ENCODE measurements around the gene RAMP2. TPM values are rescaled to one million over a fixed set of nuclear protein-coding genes. Genes with fewer than 3 reads are reported as not detected.

RAMP2 gene
- total and polyA plus RNA-seq, 2 of the 13 experiments (the other 11 are each of a cell fraction or from before 2014, with no cell fraction given): 1.4 to 5.2 TPM

DNA sequence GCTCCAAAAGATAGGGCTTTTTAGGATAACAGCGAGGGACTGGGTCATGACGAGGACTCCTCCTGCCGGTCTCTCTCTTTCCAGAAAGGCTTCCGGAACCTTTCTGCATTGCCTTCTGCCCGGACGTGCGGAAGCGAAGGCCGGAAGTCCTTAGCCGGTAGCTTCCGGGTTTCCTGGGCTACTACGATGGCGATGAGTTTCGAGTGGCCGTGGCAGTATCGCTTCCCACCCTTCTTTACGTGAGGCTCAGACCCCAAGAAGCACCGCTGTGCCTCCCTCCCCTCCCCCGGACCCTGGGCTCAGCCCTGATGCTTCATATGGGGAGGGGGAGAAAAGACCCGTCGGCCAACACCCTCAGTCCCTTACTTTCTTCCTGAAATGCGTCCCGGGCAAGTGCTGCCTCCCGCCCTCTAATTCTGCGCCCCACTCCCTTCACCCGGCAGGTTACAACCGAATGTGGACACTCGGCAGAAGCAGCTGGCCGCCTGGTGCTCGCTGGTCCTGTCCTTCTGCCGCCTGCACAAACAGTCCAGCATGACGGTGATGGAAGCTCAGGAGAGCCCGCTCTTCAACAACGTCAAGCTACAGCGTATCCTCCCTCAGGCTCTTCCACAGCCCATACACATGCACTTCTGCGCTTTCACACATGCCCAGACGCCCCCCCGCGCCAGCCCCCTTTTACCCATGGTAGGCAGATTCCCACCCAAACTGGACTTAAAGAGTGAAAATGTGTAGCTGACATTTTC lies 12.4 kb downstream of the RAMP2 start, which contains the start of gene VPS25 (continued):
- TF ChIP-seq, protein P1, sequence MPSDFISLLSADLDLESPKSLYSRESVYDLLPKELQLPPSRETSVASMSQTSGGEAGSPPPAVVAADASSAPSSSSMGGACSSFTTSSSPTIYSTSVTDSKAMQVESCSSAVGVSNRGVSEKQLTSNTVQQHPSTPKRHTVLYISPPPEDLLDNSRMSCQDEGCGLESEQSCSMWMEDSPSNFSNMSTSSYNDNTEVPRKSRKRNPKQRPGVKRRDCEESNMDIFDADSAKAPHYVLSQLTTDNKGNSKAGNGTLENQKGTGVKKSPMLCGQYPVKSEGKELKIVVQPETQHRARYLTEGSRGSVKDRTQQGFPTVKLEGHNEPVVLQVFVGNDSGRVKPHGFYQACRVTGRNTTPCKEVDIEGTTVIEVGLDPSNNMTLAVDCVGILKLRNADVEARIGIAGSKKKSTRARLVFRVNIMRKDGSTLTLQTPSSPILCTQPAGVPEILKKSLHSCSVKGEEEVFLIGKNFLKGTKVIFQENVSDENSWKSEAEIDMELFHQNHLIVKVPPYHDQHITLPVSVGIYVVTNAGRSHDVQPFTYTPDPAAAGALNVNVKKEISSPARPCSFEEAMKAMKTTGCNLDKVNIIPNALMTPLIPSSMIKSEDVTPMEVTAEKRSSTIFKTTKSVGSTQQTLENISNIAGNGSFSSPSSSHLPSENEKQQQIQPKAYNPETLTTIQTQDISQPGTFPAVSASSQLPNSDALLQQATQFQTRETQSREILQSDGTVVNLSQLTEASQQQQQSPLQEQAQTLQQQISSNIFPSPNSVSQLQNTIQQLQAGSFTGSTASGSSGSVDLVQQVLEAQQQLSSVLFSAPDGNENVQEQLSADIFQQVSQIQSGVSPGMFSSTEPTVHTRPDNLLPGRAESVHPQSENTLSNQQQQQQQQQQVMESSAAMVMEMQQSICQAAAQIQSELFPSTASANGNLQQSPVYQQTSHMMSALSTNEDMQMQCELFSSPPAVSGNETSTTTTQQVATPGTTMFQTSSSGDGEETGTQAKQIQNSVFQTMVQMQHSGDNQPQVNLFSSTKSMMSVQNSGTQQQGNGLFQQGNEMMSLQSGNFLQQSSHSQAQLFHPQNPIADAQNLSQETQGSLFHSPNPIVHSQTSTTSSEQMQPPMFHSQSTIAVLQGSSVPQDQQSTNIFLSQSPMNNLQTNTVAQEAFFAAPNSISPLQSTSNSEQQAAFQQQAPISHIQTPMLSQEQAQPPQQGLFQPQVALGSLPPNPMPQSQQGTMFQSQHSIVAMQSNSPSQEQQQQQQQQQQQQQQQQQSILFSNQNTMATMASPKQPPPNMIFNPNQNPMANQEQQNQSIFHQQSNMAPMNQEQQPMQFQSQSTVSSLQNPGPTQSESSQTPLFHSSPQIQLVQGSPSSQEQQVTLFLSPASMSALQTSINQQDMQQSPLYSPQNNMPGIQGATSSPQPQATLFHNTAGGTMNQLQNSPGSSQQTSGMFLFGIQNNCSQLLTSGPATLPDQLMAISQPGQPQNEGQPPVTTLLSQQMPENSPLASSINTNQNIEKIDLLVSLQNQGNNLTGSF (CRISPR knock-in tag; IDR thresholded peaks at IDR 0.05): 0 out of 2 replicates have a peak, but pooled peaks have one; percentile 58
- peak; percentile 92 for TF ChIP-seq YEATS4 (CRISPR knock-in tag; IDR thresholded peaks at IDR 0.05; ENCODE audit: borderline replicate concordance)
- peak; percentile 40; the same call in 1 of the 2 replicates for TF ChIP-seq RFX5 (IDR thresholded peaks at IDR 0.05; ENCODE audit: low read depth, low read length)
- TF ChIP-seq PCBP1 (IDR thresholded peaks at IDR 0.05; ENCODE audit: borderline replicate concordance, low read depth, low read length): peak; percentile 83; the same call in 1 of the 2 replicates
- peak; percentile 82 for TF ChIP-seq ZNF256 (CRISPR knock-in tag; conservative IDR thresholded peaks at IDR 0.05)
- peak; percentile 79 for TF ChIP-seq ZFY (CRISPR knock-in tag; IDR thresholded peaks at IDR 0.05)
- TF ChIP-seq, protein P2, sequence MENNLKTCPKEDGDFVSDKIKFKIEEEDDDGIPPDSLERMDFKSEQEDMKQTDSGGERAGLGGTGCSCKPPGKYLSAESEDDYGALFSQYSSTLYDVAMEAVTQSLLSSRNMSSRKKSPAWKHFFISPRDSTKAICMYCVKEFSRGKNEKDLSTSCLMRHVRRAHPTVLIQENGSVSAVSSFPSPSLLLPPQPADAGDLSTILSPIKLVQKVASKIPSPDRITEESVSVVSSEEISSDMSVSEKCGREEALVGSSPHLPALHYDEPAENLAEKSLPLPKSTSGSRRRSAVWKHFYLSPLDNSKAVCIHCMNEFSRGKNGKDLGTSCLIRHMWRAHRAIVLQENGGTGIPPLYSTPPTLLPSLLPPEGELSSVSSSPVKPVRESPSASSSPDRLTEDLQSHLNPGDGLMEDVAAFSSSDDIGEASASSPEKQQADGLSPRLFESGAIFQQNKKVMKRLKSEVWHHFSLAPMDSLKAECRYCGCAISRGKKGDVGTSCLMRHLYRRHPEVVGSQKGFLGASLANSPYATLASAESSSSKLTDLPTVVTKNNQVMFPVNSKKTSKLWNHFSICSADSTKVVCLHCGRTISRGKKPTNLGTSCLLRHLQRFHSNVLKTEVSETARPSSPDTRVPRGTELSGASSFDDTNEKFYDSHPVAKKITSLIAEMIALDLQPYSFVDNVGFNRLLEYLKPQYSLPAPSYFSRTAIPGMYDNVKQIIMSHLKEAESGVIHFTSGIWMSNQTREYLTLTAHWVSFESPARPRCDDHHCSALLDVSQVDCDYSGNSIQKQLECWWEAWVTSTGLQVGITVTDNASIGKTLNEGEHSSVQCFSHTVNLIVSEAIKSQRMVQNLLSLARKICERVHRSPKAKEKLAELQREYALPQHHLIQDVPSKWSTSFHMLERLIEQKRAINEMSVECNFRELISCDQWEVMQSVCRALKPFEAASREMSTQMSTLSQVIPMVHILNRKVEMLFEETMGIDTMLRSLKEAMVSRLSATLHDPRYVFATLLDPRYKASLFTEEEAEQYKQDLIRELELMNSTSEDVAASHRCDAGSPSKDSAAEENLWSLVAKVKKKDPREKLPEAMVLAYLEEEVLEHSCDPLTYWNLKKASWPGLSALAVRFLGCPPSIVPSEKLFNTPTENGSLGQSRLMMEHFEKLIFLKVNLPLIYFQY (CRISPR knock-in tag; IDR thresholded peaks at IDR 0.05; ENCODE audit: borderline replicate concordance): peak; percentile 90; the same call in 1 of the 2 replicates
- TF ChIP-seq ZFP37 (CRISPR knock-in tag; IDR thresholded peaks at IDR 0.05; ENCODE audit: borderline replicate concordance): peak; percentile 87
- TF ChIP-seq ZBTB7A (CRISPR knock-in tag; IDR thresholded peaks at IDR 0.05): peak; percentile 79
- TF ChIP-seq FIP1L1 (IDR thresholded peaks at IDR 0.05; ENCODE audit: borderline replicate concordance, insufficient read depth, low read depth, low read length): 0 out of 2 replicates have a peak, but pooled peaks have one; percentile 42
- TF ChIP-seq PLRG1 (conservative IDR thresholded peaks at IDR 0.05): no peak
- peak; percentile 88 for TF ChIP-seq ZFP41 (CRISPR knock-in tag; IDR thresholded peaks at IDR 0.05; ENCODE audit: borderline replicate concordance)
- TF ChIP-seq ZNF709 (CRISPR knock-in tag; IDR thresholded peaks at IDR 0.05): peak; percentile 53; the same call in 1 of the 2 replicates
- TF ChIP-seq FOXC1 (CRISPR knock-in tag; IDR thresholded peaks at IDR 0.05; ENCODE audit: borderline replicate concordance): peak; percentile 97
- TF ChIP-seq GATAD1 (CRISPR knock-in tag; IDR thresholded peaks at IDR 0.05): peak; percentile 99
- no peak; the same call in 1 of the 2 replicates for TF ChIP-seq DPF2 (CRISPR knock-in tag; IDR thresholded peaks at IDR 0.05; ENCODE audit: borderline replicate concordance, low read depth)
- TF ChIP-seq NBN (conservative IDR thresholded peaks at IDR 0.05): no peak
- no peak for TF ChIP-seq ZNF30 (CRISPR knock-in tag; IDR thresholded peaks at IDR 0.05)
- no peak for TF ChIP-seq REXO4 (CRISPR knock-in tag; IDR thresholded peaks at IDR 0.05; ENCODE audit: borderline replicate concordance)
- 0 out of 2 replicates have a peak, but pooled peaks have one; percentile 77 for TF ChIP-seq ZNF235 (CRISPR knock-in tag; IDR thresholded peaks at IDR 0.05; ENCODE audit: borderline replicate concordance)
- peak; percentile 93 for TF ChIP-seq TARDBP (CRISPR knock-in tag; IDR thresholded peaks at IDR 0.05)
- no peak; the same call in 1 of the 2 replicates for TF ChIP-seq ZNF720 (CRISPR knock-in tag; IDR thresholded peaks at IDR 0.05)
